Measurements from ENCODE around the gene TMEM179. TPM values are rescaled to one million over a fixed set of nuclear protein-coding genes. Genes with fewer than 3 reads are reported as not detected.

The TMEM179 gene
- total RNA-seq, 1 experiment from 2014 or later: 11.4 TPM

- Mint-ChIP-seq H3K4me1 (peaks cover 0 to 9% of the 10 kb centered on the region in 2 experiments; a peak in 2 of 4 replicates), H3K4me3 (no peak overlapping the region), H3K27me3 (ENCODE audit: low read depth) (peaks cover 2% of the 10 kb centered on the region; the same call in 1 of the 2 replicates), H3K36me3 (ENCODE audit: insufficient read depth in 1 of 3, low read depth in 3 of 3) (no peaks in the 10 kb centered on the region; a peak in 1 of 7 replicates), H3K27ac (no peak overlapping the region), H3K9me3 (no peaks in the 10 kb centered on the region)
- no peak overlapping the region for H2BK15ac ChIP-seq (ENCODE audit: low read depth, low read length)
- no peak overlapping the region for H4K8ac ChIP-seq (replicated peaks; ENCODE audit: insufficient read length, low read depth, low read length)
- no peaks in the 10 kb centered on the region for H3K79me1 ChIP-seq (ENCODE audit: insufficient read depth, low read depth, low read length, poor library complexity, severe bottlenecking)
- H3K4ac ChIP-seq (ENCODE audit: low read depth, low read length): no peak overlapping the region
- no peaks in the 10 kb centered on the region for H3K27me3 ChIP-seq (ENCODE audit: insufficient read depth, low read length)
- no peaks in the 10 kb centered on the region for H3K4me1 ChIP-seq (ENCODE audit: insufficient read depth, low read length)
- H3K23me2 ChIP-seq (ENCODE audit: insufficient read length, low read depth, low read length, poor library complexity, severe bottlenecking): no peaks in the 10 kb centered on the region
- H4K5ac ChIP-seq (ENCODE audit: insufficient read length, low read depth, low read length): no peak overlapping the region
- TF ChIP-seq CTCF (conservative IDR thresholded peaks at IDR 0.05): no peak
- H3T11ph ChIP-seq (ENCODE audit: low read length): no peak overlapping the region
- H2BK12ac ChIP-seq (ENCODE audit: insufficient read length, low read depth, low read length): no peak overlapping the region
- no peak overlapping the region for H2BK120ac ChIP-seq (ENCODE audit: low read depth, low read length, poor library complexity, severe bottlenecking)
- H3K27ac ChIP-seq (ENCODE audit: insufficient read length, low read depth, low read length): no peak overlapping the region
- no CpG with 5 or more reads among the region's 11 CpGs for WGBS (ENCODE audit: extremely low coverage, insufficient read length, low lambda C conversion rate)
- H3K56ac ChIP-seq (ENCODE audit: insufficient read length, low read depth, low read length): no peak overlapping the region
- H3K79me2 ChIP-seq (ENCODE audit: insufficient read depth, low read length): no peaks in the 10 kb centered on the region
- H2AK5ac ChIP-seq (ENCODE audit: insufficient read length, low read length): no peak overlapping the region
- H3K14ac ChIP-seq (ENCODE audit: insufficient read depth, low read length): no peak overlapping the region
- H3K18ac ChIP-seq (ENCODE audit: insufficient read length, low read depth, low read length): no peak overlapping the region
- H2AFZ ChIP-seq (ENCODE audit: low read length): no peak overlapping the region
- H3K23ac ChIP-seq (ENCODE audit: insufficient read length, low read depth, low read length): no peak overlapping the region
- H4K91ac ChIP-seq (ENCODE audit: insufficient read length, low read depth, low read length): no peak overlapping the region
- H2BK20ac ChIP-seq (ENCODE audit: low read depth, low read length, poor library complexity, severe bottlenecking): no peak overlapping the region
- H3K4me2 ChIP-seq (ENCODE audit: insufficient read depth, insufficient read length, low read length): no peak overlapping the region
- no peak for DNase-seq
- no peaks in the 10 kb centered on the region for H3K9me3 ChIP-seq (ENCODE audit: control insufficient read depth, low read depth, low read length)
- no peaks in the 10 kb centered on the region for H4K20me1 ChIP-seq (ENCODE audit: control insufficient read depth, insufficient read depth, insufficient read length)
- no peak overlapping the region for H2BK5ac ChIP-seq (ENCODE audit: insufficient read length, low read length)
- H3K9ac ChIP-seq (ENCODE audit: extremely low read depth, insufficient read length, low read length): no peak overlapping the region
Measured at GRCh38 chr14:104568620-104569019, 36.0 kb downstream of the TMEM179 start.

All from H9 (cell line).